ENCODE results near the gene LGR5.

LGR5 gene

GRCh38 chr12:71599210-71599609 lies 159.6 kb downstream of the LGR5 start:
- Histone ChIP-seq H3K4me1 (ENCODE audit: insufficient read depth, low read length) (peaks cover 3% of the 10 kb centered on the region; the same call in 1 of the 2 replicates), H3K9me3 (ENCODE audit: control insufficient read depth, insufficient read depth, low read length) (no peaks in the 10 kb centered on the region), H3K9ac (ENCODE audit: low read depth, low read length) (no peak overlapping the region), H3K36me3 (ENCODE audit: insufficient read depth, low read length) (no peaks in the 10 kb centered on the region)

DNA sequence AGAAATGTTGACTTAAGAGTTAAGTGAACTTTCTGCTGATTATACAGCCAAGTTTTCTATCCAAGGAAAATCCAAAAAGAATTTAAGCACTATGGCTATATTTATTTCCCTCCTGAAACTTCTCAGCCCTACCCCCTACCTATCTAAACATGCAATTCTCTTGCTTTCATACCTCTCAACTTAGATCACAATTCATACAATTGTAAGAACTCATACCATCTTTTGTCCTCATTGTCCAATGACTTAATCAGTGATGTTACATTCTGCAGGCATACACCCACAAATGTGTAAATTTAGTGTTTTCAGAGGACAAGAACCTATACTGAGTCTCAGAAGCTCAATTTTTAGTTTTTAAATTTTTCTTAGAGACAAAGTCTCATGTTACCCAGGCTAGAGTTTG lies 161.9 kb downstream of the LGR5 start:
- Histone ChIP-seq H3K36me3 (ENCODE audit: insufficient read depth, low read length) (no peaks in the 10 kb centered on the region; the same call in 1 of the 2 replicates), H3K9me3 (ENCODE audit: control insufficient read depth, insufficient read depth, low read length) (no peaks in the 10 kb centered on the region), H3K4me1 (ENCODE audit: insufficient read depth, low read length) (peaks cover 3% of the 10 kb centered on the region; the same call in 1 of the 2 replicates), H3K9ac (ENCODE audit: low read depth, low read length) (no peak overlapping the region)

GRCh38 chr12:71602761-71603577 lies 163.4 kb downstream of the LGR5 start:
- Histone ChIP-seq H3K4me1 (ENCODE audit: insufficient read depth, low read length) (peaks cover 3% of the 10 kb centered on the region; the same call in 1 of the 2 replicates), H3K9me3 (ENCODE audit: control insufficient read depth, insufficient read depth, low read length) (no peaks in the 10 kb centered on the region), H3K36me3 (ENCODE audit: insufficient read depth, low read length) (peaks cover 2% of the 10 kb centered on the region; the same call in 1 of the 2 replicates), H3K9ac (ENCODE audit: low read depth, low read length) (no peak overlapping the region)

DNA sequence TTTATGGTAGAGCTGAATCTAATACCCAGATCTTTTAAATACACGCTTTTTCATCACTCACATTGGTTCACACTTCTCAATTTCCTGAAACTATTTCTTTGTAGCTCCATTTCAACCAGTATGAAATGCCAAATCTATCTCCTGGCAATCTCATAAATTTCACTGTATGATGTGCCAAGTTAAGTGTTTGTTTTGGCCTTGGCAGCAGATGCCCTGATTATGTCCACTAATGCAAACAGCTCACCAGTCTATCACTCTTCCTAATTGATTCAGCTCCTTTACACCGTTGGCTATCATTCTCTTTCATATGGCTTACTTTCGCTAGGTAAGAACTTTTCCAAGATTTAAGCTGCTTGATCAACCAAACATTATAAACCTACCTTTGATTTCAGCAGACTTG lies 165.4 kb downstream of the LGR5 start:
- Histone ChIP-seq H3K36me3 (ENCODE audit: insufficient read depth, low read length) (peaks cover 5% of the 10 kb centered on the region), H3K9ac (ENCODE audit: low read depth, low read length) (no peak overlapping the region), H3K9me3 (ENCODE audit: control insufficient read depth, insufficient read depth, low read length) (no peaks in the 10 kb centered on the region), H3K4me1 (ENCODE audit: insufficient read depth, low read length) (peaks cover 3% of the 10 kb centered on the region; the same call in 1 of the 2 replicates)

GRCh38 chr12:71607494-71608330 lies 168.1 kb downstream of the LGR5 start:
- Histone ChIP-seq H3K36me3 (ENCODE audit: insufficient read depth, low read length) (peaks cover 13% of the 10 kb centered on the region), H3K9ac (ENCODE audit: low read depth, low read length) (no peak overlapping the region), H3K4me1 (ENCODE audit: insufficient read depth, low read length) (no peaks in the 10 kb centered on the region), H3K9me3 (ENCODE audit: control insufficient read depth, insufficient read depth, low read length) (no peaks in the 10 kb centered on the region)

DNA sequence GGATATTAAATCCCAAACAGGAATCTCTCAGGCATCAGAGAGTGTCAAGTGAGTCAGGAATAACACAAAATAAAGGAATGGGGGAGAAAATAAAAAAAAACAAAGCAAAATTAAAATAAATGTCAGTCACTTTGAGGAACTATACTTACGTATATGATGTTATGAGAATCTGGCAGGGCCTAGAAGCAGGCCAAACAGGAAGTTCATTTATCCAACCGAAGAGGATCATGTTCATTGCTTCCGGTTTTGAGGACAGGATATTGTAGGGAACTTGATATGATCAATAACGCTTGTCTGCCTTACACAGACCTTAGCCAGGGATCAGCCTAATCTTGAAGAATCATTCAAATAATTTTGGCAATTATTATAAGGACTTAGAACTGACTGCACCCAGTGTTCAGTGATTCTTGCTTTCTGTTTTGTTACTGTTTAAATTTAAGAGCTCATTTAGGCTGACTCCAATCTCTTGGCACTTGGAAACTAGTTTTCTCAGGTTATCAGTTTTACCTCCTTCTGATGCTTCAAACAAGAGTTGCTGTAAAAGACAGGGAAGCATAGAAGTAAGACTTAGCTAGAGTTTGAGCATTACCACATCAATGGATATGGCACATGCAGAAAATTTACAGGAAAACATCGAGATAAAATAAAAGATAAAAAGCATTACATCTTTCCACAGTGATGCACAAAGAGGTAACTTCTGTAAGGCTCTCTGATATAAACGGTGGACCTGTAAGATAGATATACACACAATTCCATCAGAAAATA lies 170.6 kb downstream of the LGR5 start:
- no peaks in the 10 kb centered on the region for H3K4me1 ChIP-seq (ENCODE audit: insufficient read depth, low read length)
- no peaks in the 10 kb centered on the region for H3K9me3 ChIP-seq (ENCODE audit: control insufficient read depth, insufficient read depth, low read length)
- no peak overlapping the region for H3K9ac ChIP-seq (ENCODE audit: low read depth, low read length)
- H3K36me3 ChIP-seq (ENCODE audit: insufficient read depth, low read length), result peaks cover 19% of the 10 kb centered on the region

GRCh38 chr12:71621938-71622337 lies 182.3 kb downstream of the LGR5 start:
- Histone ChIP-seq H3K4me1 (ENCODE audit: insufficient read depth, low read length) (peaks cover 10% of the 10 kb centered on the region; the same call in 1 of the 2 replicates), H3K36me3 (ENCODE audit: insufficient read depth, low read length) (peaks cover 14% of the 10 kb centered on the region), H3K9ac (ENCODE audit: low read depth, low read length) (no peak overlapping the region), H3K9me3 (ENCODE audit: control insufficient read depth, insufficient read depth, low read length) (no peaks in the 10 kb centered on the region)

DNA sequence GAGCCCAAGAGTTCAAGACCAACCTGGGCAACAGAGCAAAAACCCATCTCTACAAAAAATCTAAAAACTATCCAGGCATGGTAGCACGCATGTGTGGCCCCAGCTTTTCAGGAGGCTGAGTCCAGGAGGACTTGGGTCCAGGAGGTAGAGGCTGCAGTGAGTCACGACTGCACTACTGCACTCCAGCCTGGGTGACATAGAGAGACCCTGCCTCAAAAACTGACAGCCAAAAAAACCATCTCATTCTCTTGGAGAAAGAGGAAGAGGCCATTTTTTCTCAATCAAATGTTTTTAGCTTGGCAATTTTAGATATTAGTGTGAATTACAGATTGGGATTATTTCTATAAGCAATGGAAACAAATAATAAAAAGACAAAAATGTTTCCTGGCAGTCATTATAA lies 185.9 kb downstream of the LGR5 start:
- H3K4me1 ChIP-seq (ENCODE audit: insufficient read depth, low read length), result peaks cover 3% of the 10 kb centered on the region; the same call in 1 of the 2 replicates
- no peaks in the 10 kb centered on the region for H3K9me3 ChIP-seq (ENCODE audit: control insufficient read depth, insufficient read depth, low read length)
- H3K36me3 ChIP-seq (ENCODE audit: insufficient read depth, low read length), result peaks cover 26% of the 10 kb centered on the region
- no peak overlapping the region for H3K9ac ChIP-seq (ENCODE audit: low read depth, low read length)

GRCh38 chr12:71626098-71626497 lies 186.5 kb downstream of the LGR5 start:
- no peaks in the 10 kb centered on the region for H3K9me3 ChIP-seq (ENCODE audit: control insufficient read depth, insufficient read depth, low read length)
- H3K4me1 ChIP-seq (ENCODE audit: insufficient read depth, low read length), result no peaks in the 10 kb centered on the region
- H3K36me3 ChIP-seq (ENCODE audit: insufficient read depth, low read length), result peaks cover 30% of the 10 kb centered on the region
- no peak overlapping the region for H3K9ac ChIP-seq (ENCODE audit: low read depth, low read length)

DNA sequence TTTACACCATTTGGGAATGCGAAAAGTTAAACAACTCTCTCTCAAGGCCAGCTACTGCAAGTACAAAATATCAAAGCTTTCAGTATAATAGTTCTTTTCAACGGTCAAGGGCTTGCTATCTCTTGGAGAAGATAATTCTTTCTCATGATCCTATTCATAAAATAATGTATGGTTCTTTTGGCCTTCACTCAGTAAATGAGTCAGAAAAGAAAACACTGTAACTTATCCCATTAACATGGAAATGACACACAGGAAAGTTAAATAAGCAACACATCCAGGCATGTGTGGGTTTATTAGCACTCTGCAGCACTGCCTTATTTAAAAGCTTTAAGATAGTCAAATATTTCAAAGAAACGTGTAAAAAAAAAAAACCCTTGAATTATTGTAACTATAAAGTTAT lies 187.2 kb downstream of the LGR5 start:
- Histone ChIP-seq H3K9ac (ENCODE audit: low read depth, low read length) (no peak overlapping the region), H3K9me3 (ENCODE audit: control insufficient read depth, insufficient read depth, low read length) (no peaks in the 10 kb centered on the region), H3K36me3 (ENCODE audit: insufficient read depth, low read length) (peaks cover 31% of the 10 kb centered on the region), H3K4me1 (ENCODE audit: insufficient read depth, low read length) (no peaks in the 10 kb centered on the region)

GRCh38 chr12:71627438-71628002 lies 187.9 kb downstream of the LGR5 start:
- Histone ChIP-seq H3K36me3 (ENCODE audit: insufficient read depth, low read length) (peaks cover 36% of the 10 kb centered on the region), H3K9ac (ENCODE audit: low read depth, low read length) (no peak overlapping the region), H3K9me3 (ENCODE audit: control insufficient read depth, insufficient read depth, low read length) (no peaks in the 10 kb centered on the region), H3K4me1 (ENCODE audit: insufficient read depth, low read length) (no peaks in the 10 kb centered on the region)
